Activated CD8-positive, alpha-beta T cell treated with anti-CD3 and anti-CD28 coated beads, Interleukin-2, amount 10 ng/mL, durations not matched to agents 7 days and 5 days (primary cell): ENCODE data around the gene NBPF1. TPM values are rescaled to one million over a fixed set of nuclear protein-coding genes. Genes with fewer than 3 reads are reported as not detected.
"Not testable (repeated sequence)": the region's sequence is repeated elsewhere in the genome, so short reads cannot be mapped to it uniquely, and the experiment has no call there.

Experiments
- ATAC-seq: fragments of 150-1000 bp; cut with Tn5 transposase; one replicate; pipeline ENCODE4 v1.10.0; 2021; ENCODE audit warnings: moderate library complexity
- CTCF ChIA-PET: fragments of 350-600 bp; sonication (Branson Sonifier 250); formaldehyde crosslinking; loops from one replicate; lab custom pipeline; 2021; ENCODE audit warnings: antibody characterized with exemption; lab: Charles Lee
- POLR2A ChIA-PET: fragments of 350-600 bp; sonication (Branson Sonifier 250); formaldehyde crosslinking; loops from one replicate; lab custom pipeline; 2021; ENCODE audit warnings: antibody characterized with exemption; lab: Charles Lee
- DNase-seq: peaks from one replicate; pipeline ENCODE4 v3.0.0-alpha.2; 2020
- H3K27ac Mint-ChIP-seq: one replicate; pipeline ENCODE4 v1.8.0; 2021; ENCODE audit warnings: mild to moderate bottlenecking, mixed read lengths
- H3K27me3 Mint-ChIP-seq: one replicate; pipeline ENCODE4 v1.8.0; 2021; ENCODE audit warnings: low read depth, mixed read lengths
- H3K36me3 Mint-ChIP-seq: one replicate; pipeline ENCODE4 v1.8.0; 2021; ENCODE audit warnings: low read depth, mixed read lengths
- H3K4me1 Mint-ChIP-seq: one replicate; pipeline ENCODE4 v1.8.0; 2021; ENCODE audit warnings: low read depth, mixed read lengths
- H3K4me3 Mint-ChIP-seq: one replicate; pipeline ENCODE4 v1.8.0; 2021; ENCODE audit warnings: mild to moderate bottlenecking, mixed read lengths
- H3K9me3 Mint-ChIP-seq: one replicate; pipeline ENCODE4 v1.8.0; 2022; ENCODE audit warnings: mixed read lengths; ENCODE audit not compliant: insufficient read depth
- total RNA-seq, 2 experiments: library from RNA; stranded (reverse); gene quantifications; one replicate each; pipeline ENCODE4 v1.2.3, GENCODE V29; 2021

Gene NBPF1
- total RNA-seq, 2 experiments from 2014 or later = 1.5 to 2.2 TPM

DNA sequence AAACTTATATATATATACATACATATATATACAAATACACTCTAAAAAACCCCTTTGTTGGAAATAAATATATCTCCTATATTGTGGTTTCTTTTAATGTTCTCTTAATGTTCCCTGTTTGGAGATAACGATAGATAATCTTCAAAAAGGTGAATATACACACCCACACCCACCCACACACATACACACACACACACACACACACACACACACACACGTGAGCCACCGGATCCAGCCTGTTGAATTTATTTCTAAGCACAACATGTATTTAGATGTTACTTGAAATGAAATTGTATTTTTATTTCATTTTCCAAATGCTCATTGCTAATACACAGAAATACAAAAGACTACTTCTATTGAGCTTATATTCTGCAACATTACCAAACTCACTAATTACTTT lies 14.0 kb downstream of the NBPF1 start:
- H3K4me3 Mint-ChIP-seq, H3K9me3 Mint-ChIP-seq, H3K27ac Mint-ChIP-seq, H3K36me3 Mint-ChIP-seq, H3K4me1 Mint-ChIP-seq, DNase-seq, POLR2A ChIA-PET, H3K27me3 Mint-ChIP-seq, ATAC-seq: not testable (repeated sequence)
- CTCF ChIA-PET = interaction anchor here (0.8 kb wide), 1 partner anchor 22 kb away, joined by 4 read pairs; no protein-coding TSS in a partner anchor

DNA sequence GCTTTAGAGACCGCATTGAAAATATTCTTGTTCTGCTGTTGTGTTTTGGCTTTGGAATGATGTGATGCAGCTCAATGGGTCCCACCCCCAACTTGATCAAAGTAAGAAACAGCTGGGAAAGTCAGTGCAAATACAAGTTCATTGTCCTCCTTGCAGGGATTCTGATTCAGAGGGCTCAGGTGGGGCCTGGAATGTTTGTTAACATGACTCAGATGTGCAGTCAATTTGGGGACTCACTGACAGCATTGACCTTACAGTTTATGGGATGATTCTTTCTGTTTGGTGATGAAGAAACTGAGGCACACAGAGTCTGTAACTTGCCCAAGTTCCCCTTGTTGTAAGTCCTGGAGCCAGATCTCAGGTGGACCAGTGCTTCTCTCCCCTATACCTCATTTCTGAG lies 18.1 kb downstream of the NBPF1 start:
- H3K4me1 Mint-ChIP-seq, H3K27ac Mint-ChIP-seq, CTCF ChIA-PET, ATAC-seq, H3K36me3 Mint-ChIP-seq, DNase-seq, H3K4me3 Mint-ChIP-seq, POLR2A ChIA-PET, H3K27me3 Mint-ChIP-seq, H3K9me3 Mint-ChIP-seq: not testable (repeated sequence)

DNA sequence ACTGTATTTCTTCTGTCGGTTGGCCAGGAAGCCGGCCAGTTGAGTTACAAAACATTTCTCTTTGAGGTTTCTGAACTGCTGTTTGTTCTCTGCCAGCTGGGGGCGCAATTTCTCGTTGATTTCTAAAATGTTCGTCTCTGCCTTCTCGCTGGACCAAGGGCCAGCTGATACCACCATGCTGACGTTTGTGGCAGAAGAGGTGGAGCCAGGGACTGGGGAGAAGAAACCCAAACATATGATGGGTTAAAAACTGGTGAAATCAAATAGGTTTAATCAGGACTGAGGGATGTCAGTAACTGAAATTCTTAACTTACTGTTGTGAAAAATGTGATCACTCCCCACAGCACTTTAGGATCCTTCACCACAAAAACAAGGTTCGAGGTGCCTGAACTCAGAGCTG lies 21.5 kb downstream of the NBPF1 start:
- H3K4me3 Mint-ChIP-seq, H3K27ac Mint-ChIP-seq, DNase-seq, H3K4me1 Mint-ChIP-seq, ATAC-seq, POLR2A ChIA-PET, H3K27me3 Mint-ChIP-seq, H3K9me3 Mint-ChIP-seq, H3K36me3 Mint-ChIP-seq: not testable (repeated sequence)
- CTCF ChIA-PET = interaction anchor here (1.4 kb wide), 1 partner anchor 29 kb away, joined by 4 read pairs; no protein-coding TSS in a partner anchor

DNA sequence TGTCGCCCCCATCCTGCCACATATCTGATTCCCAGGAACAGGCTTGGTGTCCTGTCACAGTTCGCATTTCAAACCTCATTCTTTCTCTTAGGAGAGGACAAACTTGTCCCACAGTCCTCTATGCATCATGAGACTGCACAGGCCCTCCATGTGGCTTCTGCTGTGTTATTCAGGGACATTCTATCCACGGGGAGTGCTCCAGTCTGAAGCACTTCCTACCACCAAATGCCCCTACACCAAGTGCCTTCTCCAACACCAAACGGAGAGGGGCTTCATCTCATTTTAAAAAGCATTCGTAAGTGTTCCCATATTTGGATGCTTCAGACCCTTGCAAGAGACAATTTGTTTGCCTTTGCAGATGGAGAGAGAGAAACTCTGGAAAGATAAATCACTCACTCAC lies 25.3 kb downstream of the NBPF1 start:
- ATAC-seq, POLR2A ChIA-PET, H3K4me3 Mint-ChIP-seq, H3K27ac Mint-ChIP-seq, H3K9me3 Mint-ChIP-seq, CTCF ChIA-PET, H3K4me1 Mint-ChIP-seq, H3K36me3 Mint-ChIP-seq, H3K27me3 Mint-ChIP-seq, DNase-seq: not testable (repeated sequence)

DNA sequence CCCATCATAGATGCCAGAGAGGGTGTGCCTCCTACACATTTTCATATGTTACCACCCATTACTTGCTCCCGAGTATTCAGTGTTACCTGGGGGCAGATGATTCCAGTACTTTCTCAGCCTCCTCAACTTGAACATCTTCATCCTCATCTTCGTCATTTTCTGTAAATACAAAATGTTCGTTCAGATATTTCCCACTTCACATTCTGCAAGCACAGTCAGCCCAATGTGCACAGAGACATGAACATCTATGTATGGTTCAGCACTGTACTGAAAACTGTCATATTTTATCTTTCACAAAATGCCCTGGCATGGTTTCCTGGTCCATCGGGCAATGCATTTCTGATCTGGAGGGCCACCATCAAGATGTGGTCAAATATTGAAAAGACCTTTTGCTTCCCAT lies 25.7 kb downstream of the NBPF1 start:
- H3K4me3 Mint-ChIP-seq, H3K36me3 Mint-ChIP-seq, POLR2A ChIA-PET, H3K4me1 Mint-ChIP-seq, H3K27ac Mint-ChIP-seq, H3K9me3 Mint-ChIP-seq, DNase-seq, CTCF ChIA-PET, ATAC-seq, H3K27me3 Mint-ChIP-seq: not testable (repeated sequence)

DNA sequence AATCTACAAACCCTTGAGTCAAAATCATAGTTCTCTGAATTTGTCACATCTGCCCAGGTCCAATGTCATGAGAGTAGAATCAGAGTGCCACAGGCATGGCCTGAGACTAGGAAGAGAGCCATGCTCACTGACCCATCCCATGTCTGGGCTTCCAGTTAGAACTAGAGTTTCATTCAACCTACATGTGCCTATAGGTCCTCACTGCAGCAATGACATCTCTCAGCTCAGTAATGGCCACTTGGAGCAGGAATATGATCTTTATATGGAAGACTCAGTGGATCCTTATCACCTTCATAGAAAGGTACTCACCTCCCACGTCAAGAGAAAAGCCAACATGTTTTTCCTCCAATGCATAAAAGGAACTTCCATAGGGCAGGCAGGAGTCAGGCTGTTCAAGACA lies 48.0 kb downstream of the NBPF1 start:
- DNase-seq, H3K4me3 Mint-ChIP-seq, H3K27ac Mint-ChIP-seq, CTCF ChIA-PET, ATAC-seq, H3K27me3 Mint-ChIP-seq, H3K36me3 Mint-ChIP-seq, H3K4me1 Mint-ChIP-seq, H3K9me3 Mint-ChIP-seq: not testable (repeated sequence)
- POLR2A ChIA-PET = interaction anchor here (0.6 kb wide), 1 partner anchor 484 kb away, joined by 4 read pairs; no protein-coding TSS in a partner anchor

DNA sequence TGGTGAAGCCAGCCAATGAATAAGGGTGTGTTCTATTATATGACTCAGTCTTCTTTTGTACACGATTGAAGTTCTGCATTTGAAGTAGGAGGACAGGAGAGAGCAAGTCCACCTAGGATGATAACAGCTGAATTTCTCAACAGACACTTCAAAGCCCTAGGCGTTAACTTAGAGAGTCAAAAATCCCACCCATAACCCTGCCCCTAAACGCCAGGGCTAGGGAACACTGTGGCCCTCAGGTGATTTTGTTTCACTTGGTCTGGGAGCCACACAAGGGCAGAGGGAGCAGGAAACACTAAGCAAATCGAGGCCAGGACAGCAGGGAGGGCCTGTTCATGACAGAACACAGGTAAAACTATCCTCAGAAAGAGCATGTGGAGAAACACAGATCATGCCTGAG lies 52.3 kb downstream of the NBPF1 start:
- H3K36me3 Mint-ChIP-seq, H3K9me3 Mint-ChIP-seq, H3K27me3 Mint-ChIP-seq, DNase-seq, POLR2A ChIA-PET, CTCF ChIA-PET, ATAC-seq, H3K4me1 Mint-ChIP-seq, H3K4me3 Mint-ChIP-seq, H3K27ac Mint-ChIP-seq: not testable (repeated sequence)

DNA sequence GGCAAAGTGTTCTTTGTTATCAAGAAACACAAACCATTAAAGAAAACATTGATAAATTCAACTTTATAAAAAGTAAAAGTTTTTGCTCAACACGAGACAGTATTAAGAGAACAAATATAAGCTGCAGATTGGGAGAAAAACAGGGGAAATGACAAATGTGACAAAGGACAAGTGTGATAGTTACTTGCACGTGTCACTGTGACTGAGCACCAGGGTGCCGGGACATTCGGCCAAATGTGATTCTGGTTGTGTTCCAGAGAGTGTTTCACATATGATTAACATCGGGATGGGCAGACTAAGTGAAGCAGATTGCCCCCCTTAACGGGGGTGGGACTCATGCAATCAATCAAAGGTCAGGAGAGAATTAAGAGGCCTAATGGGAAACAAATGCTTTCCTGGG lies 52.9 kb downstream of the NBPF1 start:
- H3K4me3 Mint-ChIP-seq, H3K9me3 Mint-ChIP-seq, POLR2A ChIA-PET, DNase-seq, H3K27ac Mint-ChIP-seq, CTCF ChIA-PET, H3K4me1 Mint-ChIP-seq, ATAC-seq, H3K36me3 Mint-ChIP-seq, H3K27me3 Mint-ChIP-seq: not testable (repeated sequence)

DNA sequence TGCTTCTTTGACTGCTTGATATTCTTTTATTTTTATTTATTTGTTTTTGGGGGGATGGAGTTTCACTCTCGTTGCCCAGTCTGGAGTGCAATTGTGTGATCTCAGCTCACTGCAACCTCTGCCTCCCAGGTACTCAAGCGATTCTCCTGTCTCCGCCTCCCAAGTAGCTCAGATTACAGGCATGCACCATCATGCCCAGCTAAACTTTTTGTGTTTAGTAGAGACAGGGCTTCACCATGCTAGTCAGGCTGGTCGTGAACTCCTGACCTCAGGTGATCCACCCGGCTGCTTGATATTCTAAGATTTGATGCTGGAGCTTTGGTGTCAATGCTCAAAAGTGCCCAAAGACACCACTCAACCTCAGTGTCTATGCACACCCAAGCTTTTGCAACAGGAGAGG lies 53.7 kb downstream of the NBPF1 start:
- DNase-seq, H3K4me3 Mint-ChIP-seq, H3K27me3 Mint-ChIP-seq, H3K27ac Mint-ChIP-seq, POLR2A ChIA-PET, H3K9me3 Mint-ChIP-seq, H3K4me1 Mint-ChIP-seq, ATAC-seq, CTCF ChIA-PET, H3K36me3 Mint-ChIP-seq: not testable (repeated sequence)

DNA sequence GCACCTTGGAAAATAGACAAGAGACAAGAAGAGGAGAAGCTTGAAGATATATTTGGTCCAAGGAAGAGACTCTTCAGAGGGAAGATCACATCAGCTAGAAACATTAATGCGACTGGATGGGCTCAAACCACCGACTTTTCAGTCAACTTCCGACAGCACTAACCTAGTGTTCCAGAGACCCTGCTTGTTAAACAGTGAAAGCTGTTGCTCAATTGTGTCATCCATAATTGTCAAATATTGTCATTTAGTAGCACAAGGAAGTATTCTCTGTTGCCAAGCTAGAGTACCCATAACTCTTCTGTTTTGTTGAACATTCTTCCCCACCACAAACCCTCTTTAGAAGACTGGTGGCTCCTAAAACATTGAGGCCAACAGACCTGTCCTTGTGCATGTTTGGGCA lies 56.3 kb downstream of the NBPF1 start:
- ATAC-seq, DNase-seq, H3K4me3 Mint-ChIP-seq, H3K36me3 Mint-ChIP-seq, H3K9me3 Mint-ChIP-seq, H3K27ac Mint-ChIP-seq, POLR2A ChIA-PET, CTCF ChIA-PET, H3K4me1 Mint-ChIP-seq, H3K27me3 Mint-ChIP-seq: not testable (repeated sequence)

DNA sequence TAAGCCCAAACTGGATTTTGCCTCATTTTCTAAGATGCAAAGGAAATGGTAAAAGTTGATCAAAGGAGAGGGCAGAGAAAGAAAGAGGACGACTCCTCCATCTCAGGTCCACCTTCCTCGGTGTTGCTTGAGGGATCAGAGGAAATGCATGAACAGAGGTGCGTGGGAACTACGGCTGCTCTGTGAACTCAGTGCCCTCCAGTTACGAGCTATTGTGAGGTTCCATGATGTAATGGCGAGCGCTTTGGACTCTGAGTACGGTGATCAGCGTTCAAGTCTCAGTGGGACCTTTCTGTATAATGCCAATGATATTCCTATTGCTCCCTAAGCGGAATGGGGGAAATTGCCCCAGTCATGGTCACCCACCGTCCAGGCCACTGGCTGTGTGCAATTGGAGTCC lies 60.1 kb downstream of the NBPF1 start:
- not testable (repeated sequence) for H3K4me1 Mint-ChIP-seq, ATAC-seq

DNA sequence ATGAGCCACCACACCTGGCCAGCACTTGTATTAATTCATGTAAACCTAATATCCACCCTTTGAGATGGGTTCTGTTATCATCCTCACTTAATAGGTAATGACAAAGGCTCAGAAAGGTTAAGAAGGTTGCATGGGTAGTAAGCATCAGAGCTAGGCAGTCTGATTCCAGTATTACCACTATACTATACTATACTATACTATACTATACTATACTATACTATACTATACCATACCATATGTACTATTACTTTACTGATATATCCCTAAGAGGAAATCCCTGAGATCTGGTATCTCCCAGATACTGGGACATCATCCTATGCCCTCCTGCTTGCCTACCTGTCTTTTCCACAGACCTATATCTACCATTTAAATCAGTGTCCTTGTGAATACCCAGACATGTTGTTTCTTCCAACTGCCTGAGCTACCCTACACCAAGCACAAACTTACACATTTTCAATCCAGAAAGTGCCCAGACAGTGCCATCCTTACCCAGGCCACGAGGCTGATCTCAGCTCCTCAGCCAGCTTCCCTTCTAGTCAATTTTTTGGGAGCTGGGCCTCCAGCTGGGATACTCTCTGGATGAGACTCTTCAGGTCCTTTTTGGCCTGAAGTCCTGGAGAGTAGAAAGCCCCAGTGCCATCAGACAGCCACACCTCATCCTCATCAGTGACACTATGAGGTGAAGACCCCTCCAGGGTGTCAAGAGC lies 63.0 kb downstream of the NBPF1 start:
- H3K36me3 Mint-ChIP-seq = not testable (repeated sequence)

More for the DNA sequence above, 60.1 kb downstream of the NBPF1 start:
- H3K4me3 Mint-ChIP-seq, CTCF ChIA-PET, H3K9me3 Mint-ChIP-seq, DNase-seq, H3K27me3 Mint-ChIP-seq, POLR2A ChIA-PET, H3K27ac Mint-ChIP-seq, H3K36me3 Mint-ChIP-seq: not testable (repeated sequence)

DNA sequence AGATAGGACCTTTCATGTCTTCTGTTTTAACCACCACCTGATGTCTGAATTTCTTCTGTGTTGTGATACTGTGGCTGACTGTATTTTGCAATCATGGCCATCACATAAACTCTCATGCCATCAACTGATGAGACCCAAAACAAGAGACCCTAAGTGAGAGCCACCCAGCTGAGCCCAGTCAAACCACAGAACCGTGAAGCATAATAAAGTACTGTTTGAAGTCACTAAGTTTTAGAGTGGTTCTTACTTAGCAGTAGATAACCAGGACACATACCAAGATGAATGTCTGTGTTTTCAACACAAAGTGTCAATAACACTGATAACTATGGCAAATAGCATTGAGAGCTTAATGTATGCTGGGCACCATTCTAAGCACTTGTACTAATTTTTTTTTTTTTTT lies 63.8 kb downstream of the NBPF1 start:
- CTCF ChIA-PET, H3K27ac Mint-ChIP-seq, ATAC-seq, H3K9me3 Mint-ChIP-seq, POLR2A ChIA-PET, DNase-seq, H3K36me3 Mint-ChIP-seq, H3K27me3 Mint-ChIP-seq, H3K4me1 Mint-ChIP-seq, H3K4me3 Mint-ChIP-seq: not testable (repeated sequence)

More for the DNA sequence above, 63.0 kb downstream of the NBPF1 start:
- H3K4me3 Mint-ChIP-seq, ATAC-seq, CTCF ChIA-PET, H3K27ac Mint-ChIP-seq, POLR2A ChIA-PET, DNase-seq, H3K27me3 Mint-ChIP-seq, H3K9me3 Mint-ChIP-seq, H3K4me1 Mint-ChIP-seq: not testable (repeated sequence)
